ENCODE data around the gene HIVEP1. TPM values are rescaled to one million over a fixed set of nuclear protein-coding genes. Genes with fewer than 3 reads are reported as not detected.

HIVEP1 gene
- total and polyA plus RNA-seq, 2 of the 13 experiments (the other 11 are each of a cell fraction or from before 2014, with no cell fraction given): 7.4 to 9.9 TPM

DNA sequence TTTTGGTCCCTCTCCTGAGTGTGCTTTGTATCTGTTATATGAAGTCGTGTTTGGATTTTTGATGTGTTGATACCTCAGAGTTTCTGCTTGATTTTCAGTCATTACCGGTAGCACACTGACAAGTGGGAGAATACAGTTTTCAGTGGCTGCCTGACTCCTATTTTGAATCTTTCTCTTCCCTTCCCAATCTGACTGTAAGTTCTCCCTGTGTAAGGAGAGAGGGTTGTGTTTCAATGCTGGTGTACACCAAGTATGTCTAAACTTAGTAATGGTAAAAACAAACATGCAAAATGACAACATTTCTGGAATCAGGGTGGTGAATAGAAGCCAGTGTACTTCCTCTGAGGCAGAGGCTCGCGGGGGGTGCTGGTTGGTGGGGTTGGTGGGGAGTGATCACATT is 103.4 kb downstream of the HIVEP1 start (continued):
- no peak for TF ChIP-seq GPN1 (CRISPR knock-in tag; IDR thresholded peaks at IDR 0.05; ENCODE audit: borderline replicate concordance)
- TF ChIP-seq SRSF1 (optimal IDR thresholded peaks at IDR 0.05; ENCODE audit: low read depth, low read length): no peak
- no peak for TF ChIP-seq NFKB2 (CRISPR knock-in tag; IDR thresholded peaks at IDR 0.05; ENCODE audit: borderline replicate concordance)
- no peak for TF ChIP-seq REXO4 (CRISPR knock-in tag; IDR thresholded peaks at IDR 0.05; ENCODE audit: borderline replicate concordance)
- no peak for TF ChIP-seq ZNF552 (CRISPR knock-in tag; IDR thresholded peaks at IDR 0.05; ENCODE audit: borderline replicate concordance)

DNA sequence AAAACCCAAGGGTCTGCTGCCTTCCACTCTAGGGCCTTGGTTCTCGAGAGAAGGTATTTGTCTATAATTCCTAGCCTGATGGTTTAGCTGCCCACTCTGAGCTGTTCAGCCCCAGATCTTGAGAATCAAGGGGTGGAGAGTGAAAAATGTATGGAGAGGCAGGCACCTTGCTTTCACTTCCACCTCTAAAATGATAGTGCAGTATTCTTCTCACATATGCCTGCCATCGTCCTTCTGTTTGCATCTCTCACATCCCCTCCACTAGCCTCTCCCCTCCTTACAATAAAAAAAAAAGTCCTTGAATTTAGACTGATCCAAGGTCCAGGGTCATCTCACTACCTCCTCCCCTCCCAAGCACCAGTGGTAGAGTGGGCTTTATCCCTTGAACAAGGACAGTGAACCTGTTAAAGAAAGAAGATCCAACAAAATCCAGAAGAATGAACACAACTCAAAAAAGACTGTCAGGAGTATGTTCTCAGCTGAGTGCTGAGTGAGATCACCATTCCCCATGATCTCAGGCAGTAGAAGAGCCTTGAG is 104.2 kb downstream of the HIVEP1 start:
- Histone ChIP-seq H2AFZ (ENCODE audit: low read length) (no peak overlapping the region), H3K27me3 (ENCODE audit: control insufficient read depth in 1 of 2, insufficient read depth in 2 of 2, low read length in 2 of 2) (no peaks in the 10 kb centered on the region), H3K9ac (ENCODE audit: insufficient read depth, low read depth, low read length) (no peak overlapping the region), H3K4me1 (ENCODE audit: insufficient read depth, low read length) (no peaks in the 10 kb centered on the region), H3K36me3 (replicated peaks in 1 of 2; ENCODE audit: control insufficient read depth in 1 of 2, insufficient read depth in 2 of 2, low read length in 2 of 2) (peaks cover 6 to 16% of the 10 kb centered on the region in 2 experiments; a peak in 4 of 5 replicates), H3K79me2 (ENCODE audit: insufficient read depth, low read length) (no peaks in the 10 kb centered on the region), H3K27ac (ENCODE audit: extremely low read length, insufficient read depth, low read length) (no peak overlapping the region), H3K9me3 (ENCODE audit: low read length) (no peaks in the 10 kb centered on the region), H3K4me2 (ENCODE audit: low read depth, low read length) (no peak overlapping the region), H3K4me3 (replicated peaks in 1 of 3; ENCODE audit: insufficient read depth in 1 of 3, low read depth in 2 of 3, low read length in 3 of 3) (no peak overlapping the region), H4K20me1 (ENCODE audit: insufficient read depth, low read length) (0 out of 2 replicates have a peak, but pooled peaks cover 2% of the 10 kb centered on the region)
- intact Hi-C loops (cut with micrococcal nuclease; ENCODE audit: unreplicated experiment): no loop called here
- in situ Hi-C loops (cut with HindIII; ENCODE audit: extremely low pct_ligation_motif_present, low pct_unique_long_range_greater_than_20kb): no loop called here
- DNase-seq (ENCODE audit: low spot score): no peak
- no peak for FAIRE-seq
- BruUV-seq (replicated peaks): no TSS peak
- ATAC-seq: no peak
- ChIA-PET POLR2A (no interaction called here), CTCF (ENCODE audit: low intra/inter-chr PET ratio, low total read pairs) (no interaction called here)
- 92% methylated on average over 2 of the region's 2 CpGs for WGBS (ENCODE audit: low lambda C conversion rate)
- TF ChIP-seq ZNF225 (CRISPR knock-in tag; IDR thresholded peaks at IDR 0.05) (no peak), HDAC1 (CRISPR knock-in tag; IDR thresholded peaks at IDR 0.05) (no peak)

DNA sequence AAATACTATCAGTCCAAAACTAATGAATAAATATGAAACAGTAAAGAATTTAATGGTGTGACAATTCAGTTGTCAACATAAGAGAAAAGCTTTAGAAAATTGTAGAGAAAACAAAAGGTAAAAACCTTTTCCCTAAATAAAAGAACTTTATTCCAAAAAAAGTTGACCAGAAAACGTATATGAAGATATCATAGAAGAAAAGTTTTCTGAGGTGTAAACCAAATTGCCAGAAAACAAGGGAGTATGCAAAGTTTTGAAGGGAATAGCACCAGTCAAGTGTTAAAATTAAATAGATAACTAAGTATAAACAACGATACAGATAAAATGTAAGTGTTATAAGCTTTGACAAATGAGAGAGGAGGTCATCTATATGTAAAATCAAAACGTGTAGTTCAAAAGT is 104.9 kb downstream of the HIVEP1 start:
- Histone ChIP-seq H2AFZ (ENCODE audit: low read length) (no peak overlapping the region), H3K9ac (ENCODE audit: insufficient read depth, low read depth, low read length) (no peak overlapping the region), H3K36me3 (replicated peaks in 1 of 2; ENCODE audit: control insufficient read depth in 1 of 2, insufficient read depth in 2 of 2, low read length in 2 of 2) (peaks cover 9 to 23% of the 10 kb centered on the region in 2 experiments), H3K9me3 (ENCODE audit: low read length) (no peaks in the 10 kb centered on the region), H3K79me2 (ENCODE audit: insufficient read depth, low read length) (no peaks in the 10 kb centered on the region), H3K27ac (ENCODE audit: extremely low read length, insufficient read depth, low read length) (no peak overlapping the region), H3K4me2 (ENCODE audit: low read depth, low read length) (no peak overlapping the region), H3K27me3 (ENCODE audit: control insufficient read depth in 1 of 2, insufficient read depth in 2 of 2, low read length in 2 of 2) (no peaks in the 10 kb centered on the region), H3K4me1 (ENCODE audit: insufficient read depth, low read length) (no peaks in the 10 kb centered on the region), H3K4me3 (replicated peaks in 1 of 3; ENCODE audit: insufficient read depth in 1 of 3, low read depth in 2 of 3, low read length in 3 of 3) (no peak overlapping the region), H4K20me1 (ENCODE audit: insufficient read depth, low read length) (0 out of 2 replicates have a peak, but pooled peaks cover 2% of the 10 kb centered on the region)
- 90% methylated on average over 3 of the region's 3 CpGs for WGBS (ENCODE audit: low lambda C conversion rate)
- POLR2A ChIA-PET: no interaction called here
- CTCF ChIA-PET (ENCODE audit: low intra/inter-chr PET ratio, low total read pairs): no interaction called here
- FAIRE-seq (no peak), ATAC-seq (no peak), DNase-seq (ENCODE audit: low spot score) (no peak)
- intact Hi-C loops (cut with micrococcal nuclease; ENCODE audit: unreplicated experiment): no loop called here
- TF ChIP-seq NCOA1 (CRISPR knock-in tag; IDR thresholded peaks at IDR 0.05): no peak
- no peak for TF ChIP-seq SMC3 (IDR thresholded peaks at IDR 0.05; ENCODE audit: low read length)
- no peak for TF ChIP-seq NR3C1 (CRISPR knock-in tag; IDR thresholded peaks at IDR 0.05)
- TF ChIP-seq HDAC2 (CRISPR knock-in tag; IDR thresholded peaks at IDR 0.05): no peak
- TF ChIP-seq ZNF720 (CRISPR knock-in tag; IDR thresholded peaks at IDR 0.05): no peak
- no peak for TF ChIP-seq SAFB2 (CRISPR knock-in tag; IDR thresholded peaks at IDR 0.05; ENCODE audit: borderline replicate concordance, low read depth)
- TF ChIP-seq, protein P1, sequence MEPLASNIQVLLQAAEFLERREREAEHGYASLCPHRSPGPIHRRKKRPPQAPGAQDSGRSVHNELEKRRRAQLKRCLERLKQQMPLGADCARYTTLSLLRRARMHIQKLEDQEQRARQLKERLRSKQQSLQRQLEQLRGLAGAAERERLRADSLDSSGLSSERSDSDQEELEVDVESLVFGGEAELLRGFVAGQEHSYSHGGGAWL (CRISPR knock-in tag; IDR thresholded peaks at IDR 0.05): no peak
- no TSS peak for BruUV-seq (replicated peaks)
- in situ Hi-C loops (cut with HindIII; ENCODE audit: extremely low pct_ligation_motif_present, low pct_unique_long_range_greater_than_20kb): no loop called here

All from HepG2 (cell line).